ENCODE results near the gene CHRNA5.
A peak's percentile ranks its signal among the peaks of the same experiment; 100 is the strongest.
"Not testable (repeated sequence)": the region's sequence is repeated elsewhere in the genome, so short reads cannot be mapped to it uniquely, and the experiment has no call there.

Gene CHRNA5

GRCh38 chr15:78565951-78566774, 843 bp downstream of the CHRNA5 start:
- peak; percentile 44 for DNase-seq

- DNase-seq: no peak
Measured at GRCh38 chr15:78567531-78567930, 2.2 kb downstream of the CHRNA5 start.

- peak; percentile 30 for DNase-seq
Measured at GRCh38 chr15:78570710-78571109, 5.4 kb downstream of the CHRNA5 start.

DNA sequence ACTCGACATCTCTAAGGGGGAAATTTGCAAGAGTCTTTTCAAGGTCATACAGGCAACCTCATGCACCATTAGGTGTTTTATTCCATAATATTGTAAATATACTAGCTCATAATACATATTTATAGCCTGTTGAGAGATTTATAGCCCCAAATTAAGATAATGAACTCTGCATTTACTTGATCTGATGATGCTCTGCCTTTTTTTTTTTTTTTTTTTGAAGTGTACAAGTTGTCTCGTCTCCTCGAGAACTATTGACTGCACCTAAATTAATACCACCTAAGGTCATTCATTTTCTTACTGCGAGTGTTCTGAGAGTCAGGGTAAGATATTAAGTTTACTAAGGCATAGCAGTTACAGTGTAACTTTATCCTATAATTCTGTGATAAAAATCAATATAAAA, 6.1 kb downstream of the CHRNA5 start:
- no peak for DNase-seq

GRCh38 chr15:78573416-78573815, 8.1 kb downstream of the CHRNA5 start:
- DNase-seq: no peak

DNA sequence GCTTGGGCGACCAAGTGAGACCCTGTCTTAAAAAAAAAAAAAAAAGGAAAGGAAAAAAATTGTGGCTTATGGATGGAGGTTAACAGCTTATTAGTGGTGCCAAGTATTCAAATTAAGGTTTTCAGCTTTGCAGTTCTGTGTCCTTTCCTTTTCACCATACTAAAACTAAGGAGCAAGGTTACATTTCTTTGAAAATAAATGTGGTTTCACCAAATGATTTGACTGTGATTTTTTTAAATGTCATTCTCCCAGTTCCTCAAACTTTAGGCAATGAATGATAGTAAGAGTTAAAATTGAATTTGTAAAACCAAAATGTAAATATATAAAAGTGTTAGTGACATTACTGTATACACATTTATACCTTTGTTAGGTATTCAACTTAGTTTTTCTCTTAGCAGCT, 9.6 kb downstream of the CHRNA5 start:
- no peak for DNase-seq

DNA sequence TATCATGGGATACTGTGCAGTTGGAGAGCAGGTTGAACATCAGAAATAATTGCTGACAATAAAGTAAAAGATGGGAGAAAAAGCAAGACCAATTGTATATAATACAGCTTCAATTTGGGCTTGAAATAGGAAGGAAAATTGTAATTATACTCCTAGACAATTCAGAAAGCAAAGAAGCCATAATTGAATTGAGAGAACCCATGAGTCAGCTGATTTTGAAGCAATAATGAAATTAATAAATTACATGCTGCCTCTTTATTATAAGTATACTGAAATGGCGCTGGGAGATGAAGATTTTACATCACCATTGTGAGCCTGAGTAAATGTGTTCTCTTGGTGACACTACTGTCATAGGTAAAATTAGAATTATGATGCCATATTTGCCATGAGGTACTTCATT, 32.3 kb downstream of the CHRNA5 start:
- DNase-seq: no peak

DNA sequence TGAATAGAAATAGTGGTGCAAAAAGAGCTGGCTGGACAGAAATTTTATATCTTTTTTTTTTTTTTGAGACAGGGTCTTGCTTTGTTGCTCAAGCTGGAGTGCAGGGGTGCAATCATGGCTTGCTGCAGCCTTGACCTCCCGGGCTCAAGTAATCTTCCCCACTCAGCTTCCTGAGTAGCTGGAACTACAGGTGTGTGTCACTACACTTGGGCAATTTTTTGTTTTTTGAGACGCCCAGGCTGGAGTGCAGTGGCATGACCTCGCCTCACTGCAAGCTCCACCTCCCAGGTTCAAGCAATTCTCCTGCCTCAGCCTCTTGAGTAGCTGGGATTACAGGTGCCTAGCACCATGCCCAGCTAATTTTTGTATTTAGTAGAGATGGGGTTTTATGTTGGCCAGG, 33.0 kb downstream of the CHRNA5 start:
- no peak for DNase-seq

DNA sequence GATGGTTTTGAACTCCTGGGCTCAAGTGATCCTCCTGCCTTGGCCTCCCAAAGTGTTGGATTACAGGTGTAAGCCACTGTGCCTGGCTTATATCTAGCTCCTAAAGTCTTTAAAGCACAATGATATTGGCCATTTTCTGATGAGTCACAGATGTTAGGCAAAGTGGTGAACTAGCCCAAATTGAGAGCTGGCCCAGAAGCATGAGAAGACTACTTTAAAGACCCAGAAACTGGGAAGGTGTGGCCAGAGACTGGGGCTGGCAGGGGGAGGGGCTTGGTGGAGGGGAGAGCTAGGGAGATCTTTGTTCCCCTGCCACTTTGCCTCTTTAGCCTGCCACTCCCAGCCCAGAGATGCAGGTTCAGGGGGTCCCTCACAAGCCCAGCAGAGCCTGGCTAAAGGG, 33.9 kb downstream of the CHRNA5 start:
- no peak for DNase-seq

DNA sequence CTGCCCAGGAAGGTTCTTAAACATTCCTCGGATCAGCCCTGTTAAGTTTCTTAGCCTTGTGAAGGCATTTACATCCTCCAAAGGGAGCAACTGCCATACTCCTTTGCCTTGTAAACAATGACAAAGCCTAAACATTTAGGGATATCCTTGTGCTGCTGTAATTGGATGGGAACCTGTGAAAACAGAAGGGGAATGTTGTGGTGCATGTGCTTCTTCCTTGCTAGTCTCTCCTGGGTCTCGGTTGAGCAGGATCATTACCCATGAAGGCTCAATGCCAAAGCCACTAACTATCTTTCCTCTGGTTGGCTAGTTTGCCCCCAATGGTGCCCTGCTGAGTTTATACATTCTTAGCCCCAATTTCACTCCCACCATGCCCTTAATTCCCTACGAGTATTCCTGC, 38.1 kb downstream of the CHRNA5 start:
- no peak for DNase-seq

GRCh38 chr15:78604420-78604819, 39.1 kb downstream of the CHRNA5 start:
- DNase-seq: no peak

GRCh38 chr15:78605201-78605600, 39.9 kb downstream of the CHRNA5 start:
- DNase-seq: no peak

DNA sequence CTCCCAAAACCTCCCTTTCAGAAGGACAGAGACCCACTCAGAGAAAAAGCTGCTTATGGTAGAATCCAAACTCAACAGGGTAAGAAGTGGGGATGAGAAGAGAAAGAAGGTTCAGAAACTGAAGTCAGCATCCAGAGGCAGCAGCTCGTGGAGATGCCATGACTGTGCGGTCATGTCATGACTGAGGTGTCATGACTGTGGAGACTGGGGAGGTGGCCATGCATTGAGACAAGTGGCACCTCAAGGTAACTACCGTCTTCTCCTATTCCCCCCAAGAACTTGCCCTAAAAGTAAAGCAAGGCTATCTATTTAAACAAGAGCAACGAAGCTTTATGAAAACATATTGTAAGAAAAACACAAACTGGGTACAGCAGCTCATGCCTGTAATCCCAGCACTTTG, 40.4 kb downstream of the CHRNA5 start:
- no peak for DNase-seq

- not testable (repeated sequence) for DNase-seq
Measured at GRCh38 chr15:78609551-78609950, 44.2 kb downstream of the CHRNA5 start.

- DNase-seq: no peak
Measured at GRCh38 chr15:78614021-78614420, 48.7 kb downstream of the CHRNA5 start.

GRCh38 chr15:78615151-78615589, 49.9 kb downstream of the CHRNA5 start:
- no peak for DNase-seq

DNA sequence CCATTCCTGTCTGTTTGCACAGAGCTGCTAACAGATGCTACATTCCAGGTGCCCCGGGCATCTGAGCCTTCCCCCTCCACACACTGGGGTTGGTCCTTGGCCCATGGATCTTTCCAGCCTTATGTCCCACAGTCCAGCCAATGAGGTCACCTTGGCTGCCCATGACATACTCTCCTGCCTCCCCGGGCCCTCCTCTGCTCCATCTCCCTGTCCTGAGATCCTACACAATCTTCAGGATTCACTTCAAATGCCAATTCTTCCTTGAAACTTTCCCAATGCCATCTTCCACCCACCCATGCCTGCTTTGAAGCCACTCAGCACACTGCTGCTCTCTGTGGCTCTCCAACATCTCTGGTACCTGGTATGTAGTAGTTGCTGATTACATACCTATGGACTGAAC, 51.2 kb downstream of the CHRNA5 start:
- DNase-seq: no peak

DNA sequence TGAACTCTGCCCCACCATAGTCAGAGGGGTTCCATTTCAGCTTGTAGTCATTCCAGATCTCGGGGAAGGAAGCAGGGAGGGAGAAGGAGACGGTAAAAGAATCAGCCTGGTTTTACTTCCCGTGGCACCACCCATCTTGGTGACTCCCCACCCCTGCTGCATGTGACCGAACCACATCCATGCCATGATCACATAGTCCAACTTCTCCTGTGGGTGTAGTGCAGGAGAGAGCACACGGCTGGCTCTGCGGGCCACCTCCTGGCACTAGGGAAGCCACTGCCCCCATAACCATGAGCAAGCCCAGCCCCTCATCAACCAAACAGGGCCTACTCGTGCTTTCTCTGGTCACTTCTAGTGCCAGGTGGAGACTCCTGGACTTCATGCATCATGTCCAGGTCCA, 51.8 kb downstream of the CHRNA5 start:
- no peak for DNase-seq

GRCh38 chr15:78617516-78617915, 52.2 kb downstream of the CHRNA5 start:
- no peak for DNase-seq

DNA sequence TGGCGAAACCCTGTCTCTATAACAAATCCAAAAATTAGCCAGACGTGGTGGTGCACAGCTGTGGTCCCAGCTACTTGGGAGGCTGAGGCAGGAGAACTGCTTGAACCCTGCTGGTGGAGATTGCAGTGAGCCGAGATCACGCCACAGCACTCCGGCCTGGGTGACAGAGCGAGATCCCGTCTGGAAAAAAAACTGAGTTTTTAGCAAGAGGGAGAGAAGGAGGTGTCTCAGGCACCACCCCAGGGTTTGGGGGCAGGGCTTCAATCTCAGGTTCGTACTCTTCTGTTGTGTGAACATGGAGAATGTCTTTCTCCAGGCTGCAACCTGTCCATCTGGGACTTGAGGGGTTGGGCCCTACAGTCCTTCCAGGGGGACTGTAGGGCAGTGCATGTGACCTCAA, 52.7 kb downstream of the CHRNA5 start:
- no peak for DNase-seq

DNA sequence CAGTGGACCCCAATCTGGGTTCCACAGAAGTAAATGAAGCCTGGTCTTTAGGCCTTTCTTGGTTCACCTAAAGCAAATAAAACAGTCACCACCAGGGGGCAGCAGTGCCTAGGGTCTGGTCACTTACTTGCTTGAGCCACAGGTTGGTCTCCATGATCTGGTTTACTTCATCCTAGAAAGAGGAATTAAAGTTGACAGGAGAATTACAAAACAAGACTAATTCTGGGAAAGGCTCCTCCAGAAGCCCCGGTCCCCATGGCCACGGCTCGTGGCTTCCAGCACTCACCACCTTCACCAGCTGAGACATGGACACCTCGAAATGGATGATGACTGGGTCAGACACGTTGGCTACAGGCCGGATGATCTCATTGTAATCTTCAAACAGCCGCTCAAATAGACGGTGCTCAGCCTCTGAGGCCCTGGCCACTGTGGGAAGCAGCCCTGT, 53.2 kb downstream of the CHRNA5 start:
- peak; percentile 82 for DNase-seq

- no peak for DNase-seq
Measured at GRCh38 chr15:78619022-78619950, 54.0 kb downstream of the CHRNA5 start.

GRCh38 chr15:78620021-78620526, 54.8 kb downstream of the CHRNA5 start:
- no peak for DNase-seq
